IPS DF 4.7 (cell line): Measurements from ENCODE around the gene YPEL3.

Source experiments
- DNase-seq: peaks from one replicate; pipeline ENCODE4 v3.0.0-alpha.2; 2013; ENCODE audit warnings: low spot score; ENCODE audit errors: extremely low read depth

Gene YPEL3

DNA sequence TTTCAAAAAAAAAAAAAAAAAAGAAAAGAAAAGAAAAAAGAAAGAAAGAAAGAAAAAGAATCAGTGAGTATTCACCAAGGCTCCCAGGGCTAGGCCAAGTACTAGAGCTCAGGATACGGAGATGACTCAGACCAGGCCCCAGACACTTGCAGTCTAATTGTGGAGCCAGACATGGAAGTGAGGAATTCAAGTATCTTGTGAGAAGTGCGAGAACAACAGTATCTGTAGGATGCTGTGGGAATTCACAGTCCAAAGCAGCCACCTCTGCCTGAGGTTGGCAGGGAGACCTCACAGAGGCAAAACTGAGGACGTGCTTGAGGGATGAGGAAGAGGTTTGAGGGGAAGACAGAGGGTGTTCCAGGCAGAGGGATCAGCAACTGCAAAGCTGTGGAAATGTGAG is 44.5 kb downstream of the YPEL3 start:
- no peak for DNase-seq

DNA sequence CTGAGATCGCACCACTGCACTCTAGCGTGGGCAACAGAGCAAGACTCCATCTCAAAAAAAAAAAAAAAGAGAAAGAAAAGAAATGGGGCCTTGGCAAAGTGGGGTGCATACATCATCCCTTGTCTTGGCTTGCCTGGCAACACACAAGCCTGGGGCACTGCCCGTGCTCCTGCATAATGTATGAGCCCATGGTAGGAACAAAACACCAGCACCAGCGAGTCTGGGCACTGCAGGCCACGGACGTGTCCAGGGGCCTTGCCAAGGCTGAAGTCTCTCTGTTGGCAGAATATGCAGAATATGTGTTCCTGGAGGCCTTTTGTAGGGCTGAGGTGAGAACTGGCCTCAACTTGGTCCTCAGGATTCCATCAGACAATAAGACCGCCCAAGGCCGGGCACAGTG is 46.1 kb downstream of the YPEL3 start:
- DNase-seq = no peak

DNA sequence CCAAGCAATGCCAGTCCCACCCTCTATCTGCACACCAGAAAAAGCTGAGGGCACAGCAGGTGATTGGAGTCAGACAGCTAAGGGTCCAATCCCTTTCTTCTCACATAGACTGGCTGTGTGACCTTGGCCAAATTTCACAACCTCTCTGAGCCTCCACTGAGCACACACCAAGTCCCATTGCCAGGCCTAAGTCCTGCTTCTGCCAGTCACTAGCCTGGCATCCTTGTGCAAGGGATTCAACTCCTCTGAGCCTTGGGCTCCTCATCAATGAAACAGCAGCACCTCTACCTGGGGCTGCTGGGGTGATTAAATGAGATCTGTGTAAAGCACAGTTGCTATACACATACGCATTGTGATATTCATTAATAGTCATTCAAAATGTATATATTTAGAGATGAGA is 49.4 kb downstream of the YPEL3 start:
- DNase-seq = no peak

DNA sequence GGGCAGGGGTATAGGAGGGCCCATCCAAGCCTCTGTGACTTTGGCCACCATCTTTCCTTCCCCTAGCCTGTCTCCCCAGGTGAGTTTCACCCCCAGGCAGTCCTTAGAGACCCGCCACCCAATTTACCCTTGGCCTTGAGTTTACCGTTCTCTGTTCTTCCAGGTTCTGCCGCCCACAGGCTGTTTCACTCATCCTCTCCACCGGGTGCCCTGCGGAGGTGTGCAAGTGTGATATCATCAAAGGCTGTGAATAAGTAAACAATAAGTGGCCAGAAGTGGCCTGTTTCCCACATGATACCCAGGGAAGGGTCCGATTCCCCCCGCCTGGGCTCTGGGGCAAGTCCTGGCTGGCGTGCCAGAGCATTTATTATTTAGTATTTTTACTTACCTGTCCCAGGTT is 49.8 kb downstream of the YPEL3 start:
- DNase-seq = no peak
